HG02970 (cell line): ENCODE results near the gene PIK3C2G.
"Not testable (repeated sequence)": the region's sequence is repeated elsewhere in the genome, so short reads cannot be mapped to it uniquely, and the experiment has no call there.

Experiments
- ATAC-seq: cut with Tn5 transposase; IDR thresholded peaks from one replicate; pipeline ENCODE4 v1.9.1; 2021; ENCODE audit warnings: mild to moderate bottlenecking, moderate library complexity, moderate number of reproducible peaks; ENCODE audit not compliant: unreplicated experiment, low FRiP score

PIK3C2G gene, protein sequence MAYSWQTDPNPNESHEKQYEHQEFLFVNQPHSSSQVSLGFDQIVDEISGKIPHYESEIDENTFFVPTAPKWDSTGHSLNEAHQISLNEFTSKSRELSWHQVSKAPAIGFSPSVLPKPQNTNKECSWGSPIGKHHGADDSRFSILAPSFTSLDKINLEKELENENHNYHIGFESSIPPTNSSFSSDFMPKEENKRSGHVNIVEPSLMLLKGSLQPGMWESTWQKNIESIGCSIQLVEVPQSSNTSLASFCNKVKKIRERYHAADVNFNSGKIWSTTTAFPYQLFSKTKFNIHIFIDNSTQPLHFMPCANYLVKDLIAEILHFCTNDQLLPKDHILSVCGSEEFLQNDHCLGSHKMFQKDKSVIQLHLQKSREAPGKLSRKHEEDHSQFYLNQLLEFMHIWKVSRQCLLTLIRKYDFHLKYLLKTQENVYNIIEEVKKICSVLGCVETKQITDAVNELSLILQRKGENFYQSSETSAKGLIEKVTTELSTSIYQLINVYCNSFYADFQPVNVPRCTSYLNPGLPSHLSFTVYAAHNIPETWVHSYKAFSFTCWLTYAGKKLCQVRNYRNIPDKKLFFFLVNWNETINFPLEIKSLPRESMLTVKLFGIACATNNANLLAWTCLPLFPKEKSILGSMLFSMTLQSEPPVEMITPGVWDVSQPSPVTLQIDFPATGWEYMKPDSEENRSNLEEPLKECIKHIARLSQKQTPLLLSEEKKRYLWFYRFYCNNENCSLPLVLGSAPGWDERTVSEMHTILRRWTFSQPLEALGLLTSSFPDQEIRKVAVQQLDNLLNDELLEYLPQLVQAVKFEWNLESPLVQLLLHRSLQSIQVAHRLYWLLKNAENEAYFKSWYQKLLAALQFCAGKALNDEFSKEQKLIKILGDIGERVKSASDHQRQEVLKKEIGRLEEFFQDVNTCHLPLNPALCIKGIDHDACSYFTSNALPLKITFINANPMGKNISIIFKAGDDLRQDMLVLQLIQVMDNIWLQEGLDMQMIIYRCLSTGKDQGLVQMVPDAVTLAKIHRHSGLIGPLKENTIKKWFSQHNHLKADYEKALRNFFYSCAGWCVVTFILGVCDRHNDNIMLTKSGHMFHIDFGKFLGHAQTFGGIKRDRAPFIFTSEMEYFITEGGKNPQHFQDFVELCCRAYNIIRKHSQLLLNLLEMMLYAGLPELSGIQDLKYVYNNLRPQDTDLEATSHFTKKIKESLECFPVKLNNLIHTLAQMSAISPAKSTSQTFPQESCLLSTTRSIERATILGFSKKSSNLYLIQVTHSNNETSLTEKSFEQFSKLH (N-terminal part only)

DNA sequence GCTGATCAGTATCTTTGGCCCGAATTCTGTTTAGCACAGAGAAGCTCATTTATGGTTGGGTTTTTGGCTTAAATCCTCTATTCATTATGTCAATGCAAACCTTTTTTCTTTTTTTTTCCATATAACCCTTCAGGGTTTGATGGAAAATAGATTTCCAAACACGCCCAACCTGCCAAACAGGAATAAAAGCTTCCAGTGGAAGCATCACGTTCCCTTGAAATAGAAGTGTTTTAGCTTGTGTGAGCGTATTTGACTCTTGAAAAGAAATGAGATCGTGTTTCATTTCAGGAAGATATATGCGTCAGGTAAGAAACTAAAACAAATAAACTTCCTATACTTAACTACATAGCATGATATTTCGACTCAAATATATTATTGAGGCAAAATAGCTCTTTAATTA, at the start of gene PIK3C2G:
PIK3C2G (plus strand) TSS at position 246 of the 400 bp plus-strand sequence. CDS start 20,564 bp downstream, outside the sequence.
- ATAC-seq = no peak

DNA sequence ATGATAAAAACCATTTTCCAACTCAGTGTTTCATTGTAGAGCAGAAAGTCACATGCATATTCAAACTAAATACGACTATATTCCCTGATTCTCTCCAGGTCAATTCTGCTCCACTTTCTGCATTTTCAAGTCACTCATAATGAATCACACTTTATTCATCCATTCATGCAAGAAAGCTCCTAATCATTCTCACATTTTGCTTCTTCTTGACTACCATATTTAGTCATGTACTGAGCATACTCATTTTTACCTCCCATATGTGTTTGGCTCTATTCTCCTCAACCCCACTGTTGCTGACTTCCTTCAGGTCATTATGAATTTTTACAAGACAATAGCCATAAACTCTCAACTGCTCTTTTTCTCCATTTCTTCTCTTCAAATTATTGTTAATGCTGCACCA, 43.4 kb upstream of the PIK3C2G start:
- ATAC-seq = no peak

DNA sequence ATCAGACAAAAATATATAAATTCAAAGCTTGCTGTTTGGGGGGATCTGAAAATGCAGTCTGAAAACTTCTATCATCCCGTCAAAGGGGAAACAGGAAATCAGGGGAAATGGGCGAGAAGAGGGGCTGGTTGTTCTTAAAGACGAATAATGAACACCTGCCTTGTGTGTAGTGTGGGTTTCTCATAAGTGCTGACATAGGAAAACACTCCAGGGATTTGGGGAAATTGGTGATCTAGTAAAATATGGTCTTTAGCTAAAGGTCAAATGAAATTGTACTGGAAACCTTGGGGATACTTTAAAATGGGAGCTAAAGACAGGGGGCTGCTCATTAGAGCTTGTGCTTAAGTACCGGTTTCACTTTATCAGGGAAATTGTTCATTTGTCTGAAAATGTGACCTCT, 39.6 kb upstream of the PIK3C2G start:
- ATAC-seq = no peak

DNA sequence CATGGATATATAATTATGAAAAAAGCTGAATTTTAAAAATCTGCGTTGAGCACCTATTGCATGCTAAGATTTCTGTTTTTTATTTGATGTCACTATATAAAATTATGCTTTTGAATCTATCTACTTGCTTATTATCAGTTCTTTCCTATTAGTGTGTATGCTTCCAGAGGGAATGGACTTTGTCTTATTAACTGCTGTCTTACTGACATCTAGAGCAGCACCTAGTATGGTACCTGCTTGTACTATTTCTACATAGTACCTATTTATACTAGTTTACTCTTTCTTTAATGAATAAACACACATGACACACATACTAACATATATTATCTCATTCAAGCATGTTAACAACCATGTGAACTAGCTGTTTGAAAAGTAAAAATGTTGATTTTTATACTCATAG, 38.6 kb upstream of the PIK3C2G start:
- ATAC-seq = no peak

DNA sequence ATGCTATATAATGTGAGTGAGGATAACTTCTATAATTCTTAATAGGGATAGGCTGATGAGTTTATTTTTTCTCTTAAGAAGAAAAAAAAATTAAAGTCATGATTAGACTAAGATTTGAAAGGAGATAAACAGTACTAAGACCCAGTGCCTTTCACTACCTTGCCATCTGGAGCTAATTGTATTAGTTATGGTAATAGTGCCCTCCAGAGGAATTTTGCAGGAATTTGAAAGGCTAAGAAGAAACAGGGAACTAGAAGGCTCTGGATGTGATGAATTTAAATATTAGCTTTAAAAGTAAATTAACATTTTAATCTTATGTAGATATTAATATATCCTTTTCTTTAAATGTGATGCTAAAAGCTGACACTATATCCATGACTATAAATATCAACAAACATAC, 36.6 kb upstream of the PIK3C2G start:
- ATAC-seq = no peak

DNA sequence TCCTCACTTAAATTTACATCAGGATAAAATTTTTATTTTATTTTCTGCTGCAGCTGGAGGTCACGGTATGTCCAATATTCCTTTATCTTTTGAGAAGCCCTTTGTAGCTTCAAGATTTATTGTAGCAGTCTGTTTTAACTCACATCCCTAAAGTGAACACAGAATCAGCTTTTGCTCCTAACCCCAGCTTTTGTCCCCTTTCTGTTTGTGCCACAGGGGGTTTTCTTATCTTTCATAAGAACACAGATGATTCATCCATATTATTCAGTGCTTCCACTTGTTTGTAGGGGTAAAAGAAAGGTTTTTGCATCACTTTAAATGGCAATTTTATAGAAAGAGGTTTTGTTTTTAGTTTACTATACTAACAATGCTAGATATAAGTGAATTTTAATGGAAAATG, 21.8 kb upstream of the PIK3C2G start:
- no peak for ATAC-seq

DNA sequence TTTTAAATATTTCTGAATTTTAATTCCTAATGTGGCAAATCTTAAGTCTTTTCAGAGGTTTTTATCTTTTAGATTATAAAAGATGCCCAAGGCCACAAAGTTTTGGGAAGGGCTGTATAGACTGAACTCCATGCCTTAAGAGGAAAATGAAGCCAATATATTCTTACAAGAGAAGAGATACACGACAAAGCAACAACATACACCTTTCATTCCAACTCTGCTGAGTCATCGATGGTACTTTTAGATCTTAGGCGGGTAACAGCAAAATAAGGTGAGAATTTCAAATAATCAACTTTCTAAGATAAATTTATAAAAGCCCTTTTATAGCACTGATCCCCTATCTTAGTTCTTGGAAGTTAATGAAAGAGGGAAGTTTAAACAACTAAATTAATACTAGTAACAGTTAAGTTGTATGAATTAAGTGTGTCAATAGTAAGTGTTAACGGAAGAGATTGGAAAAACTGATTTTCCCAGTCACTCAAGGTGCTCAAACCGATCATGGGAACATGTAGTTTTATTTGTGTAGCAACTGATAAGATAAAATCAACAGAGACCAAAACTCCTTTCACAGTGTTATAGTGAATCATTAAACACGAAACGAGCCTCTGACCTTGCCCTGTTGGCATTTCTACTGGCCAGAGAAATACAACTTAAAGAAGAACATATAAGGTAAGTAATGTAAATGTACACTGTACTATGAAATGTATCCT, 18.8 kb upstream of the PIK3C2G start:
- no peak for ATAC-seq

DNA sequence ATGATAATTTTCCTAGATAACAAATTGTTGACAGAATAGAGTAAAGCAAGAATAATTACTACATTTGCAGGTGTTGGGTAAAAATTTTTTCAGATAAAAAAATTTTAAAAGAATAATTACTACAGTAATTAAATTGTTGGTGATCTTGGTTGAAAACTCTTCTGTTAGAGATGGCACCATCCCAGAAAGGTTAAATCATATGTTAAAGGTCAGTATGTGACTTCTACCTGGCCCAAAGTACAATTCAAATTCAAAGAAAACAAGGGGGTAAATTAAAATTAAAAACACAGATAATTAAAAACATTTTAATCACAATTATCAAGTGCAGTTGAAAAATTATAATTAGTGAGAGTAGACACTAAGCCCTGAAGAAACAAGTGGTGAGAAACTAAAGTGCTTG, 18.1 kb upstream of the PIK3C2G start:
- no peak for ATAC-seq

DNA sequence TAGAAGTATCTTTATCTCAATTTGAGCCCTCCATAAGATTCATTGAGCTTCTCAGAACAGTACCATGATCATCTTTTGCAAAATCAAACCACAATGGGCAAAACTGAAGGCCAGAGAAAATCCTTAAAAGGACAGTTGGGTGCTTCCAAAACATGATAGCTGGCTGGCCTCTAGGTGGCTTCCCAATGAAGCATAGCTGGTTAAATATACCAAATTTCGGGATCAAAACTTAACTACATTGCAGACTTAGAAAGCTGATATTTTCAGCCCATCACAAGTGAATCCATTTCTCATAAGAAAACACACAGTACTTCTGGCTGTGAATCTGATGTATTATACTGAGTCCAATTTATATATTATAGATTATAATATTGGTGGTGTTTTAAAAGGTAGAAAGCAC, 15.3 kb upstream of the PIK3C2G start:
- no peak for ATAC-seq

DNA sequence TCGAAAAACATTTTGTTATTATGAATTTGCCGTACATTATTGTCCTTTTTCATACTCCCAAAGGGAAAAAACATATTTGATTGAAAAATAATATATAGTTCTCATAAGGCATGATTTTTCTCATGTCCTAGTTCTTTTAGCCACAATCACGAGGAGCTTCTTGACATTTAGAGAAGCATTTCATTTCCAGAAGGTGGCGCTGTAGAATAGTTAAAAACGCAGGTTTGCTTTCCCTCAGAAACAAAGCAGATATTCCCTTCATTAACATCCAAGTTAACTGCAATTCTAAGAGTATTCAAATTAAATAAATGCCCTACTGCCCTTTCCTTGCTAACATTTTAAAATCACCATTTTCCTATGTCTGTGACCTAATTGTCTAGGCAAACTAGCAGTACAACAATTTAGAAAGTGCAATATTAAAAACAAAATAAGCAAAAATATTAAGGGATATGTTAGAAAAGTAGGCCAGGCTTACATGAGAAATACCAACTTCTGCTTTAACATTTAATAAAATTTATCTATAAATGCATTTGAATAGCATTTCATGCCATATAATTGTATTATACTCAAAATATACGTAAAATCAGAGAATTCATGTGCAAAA, 10.9 kb upstream of the PIK3C2G start:
- ATAC-seq = no peak

DNA sequence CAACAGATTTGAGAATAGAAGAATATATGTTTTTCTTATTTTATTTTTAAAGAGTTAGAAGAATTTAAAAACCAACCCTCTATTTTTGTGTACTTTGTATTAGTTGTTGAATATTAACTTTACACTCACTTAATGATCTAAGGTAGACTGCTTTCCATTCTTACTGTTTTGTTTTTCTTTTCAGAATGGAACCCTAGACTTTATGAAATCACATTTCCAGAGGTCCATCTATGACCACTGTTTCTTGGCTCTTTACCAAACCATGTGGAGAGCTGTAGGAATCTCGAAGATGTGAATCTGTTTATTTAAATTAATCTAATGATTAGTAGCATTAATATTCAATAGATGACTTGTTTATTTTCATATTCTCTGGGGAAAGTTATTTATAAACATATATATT, 7.2 kb upstream of the PIK3C2G start:
- no peak for ATAC-seq

DNA sequence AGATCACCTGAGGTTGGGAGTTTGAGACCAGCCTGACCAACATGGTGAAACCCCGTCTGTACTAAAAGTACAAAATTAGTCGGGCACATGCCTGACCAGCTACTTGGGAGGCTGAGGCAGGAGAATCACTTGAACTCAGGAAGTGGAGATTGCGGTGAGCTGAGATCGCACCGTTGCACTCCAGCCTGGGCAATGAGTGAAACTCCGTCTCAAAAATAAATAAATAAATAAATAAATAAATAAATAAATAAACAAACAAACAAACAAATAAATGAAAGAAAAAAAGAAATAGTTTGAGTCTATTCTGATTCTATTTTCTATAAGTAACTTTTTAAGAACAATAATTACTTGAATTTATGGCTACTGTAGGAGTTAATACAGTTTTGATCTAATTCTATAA, 6.3 kb upstream of the PIK3C2G start:
- not testable (repeated sequence) for ATAC-seq

DNA sequence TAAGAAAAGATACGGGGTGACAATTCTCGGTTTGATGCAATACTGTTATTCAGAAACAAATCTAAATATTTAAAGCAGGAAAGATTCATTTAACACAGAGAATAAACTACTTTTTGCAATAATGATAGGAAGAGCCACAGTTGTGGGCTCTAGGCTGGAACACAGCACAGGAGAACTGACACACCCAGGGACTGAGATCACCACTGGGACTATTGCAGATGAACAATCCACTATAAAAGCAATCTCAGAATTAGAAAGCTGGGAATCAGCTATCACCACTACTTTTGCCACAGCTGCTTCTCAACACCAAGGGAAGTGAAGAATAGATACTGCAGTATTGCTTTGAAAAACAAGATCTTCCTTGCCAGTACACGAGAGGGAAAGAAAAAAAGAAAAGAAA, 4.1 kb upstream of the PIK3C2G start:
- no peak for ATAC-seq

DNA sequence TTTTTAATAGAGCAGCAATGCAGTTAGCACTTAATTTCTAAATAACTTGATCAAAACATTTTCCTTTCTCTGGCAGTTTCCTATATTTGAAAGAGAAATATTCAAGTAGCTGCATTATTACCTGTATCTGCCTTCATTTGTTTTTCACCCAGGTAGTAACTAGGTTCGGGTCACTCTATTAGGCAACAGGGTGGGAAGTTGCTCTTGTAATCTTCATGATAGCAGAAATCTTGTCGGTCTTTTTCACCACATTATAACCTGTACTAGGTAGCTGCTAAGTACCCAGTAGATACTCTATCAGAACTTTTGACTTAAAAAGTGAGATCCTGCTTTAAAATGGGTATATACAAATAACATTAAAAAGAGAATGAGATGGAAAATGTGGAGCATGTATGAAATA, 2.4 kb upstream of the PIK3C2G start:
- no peak for ATAC-seq

DNA sequence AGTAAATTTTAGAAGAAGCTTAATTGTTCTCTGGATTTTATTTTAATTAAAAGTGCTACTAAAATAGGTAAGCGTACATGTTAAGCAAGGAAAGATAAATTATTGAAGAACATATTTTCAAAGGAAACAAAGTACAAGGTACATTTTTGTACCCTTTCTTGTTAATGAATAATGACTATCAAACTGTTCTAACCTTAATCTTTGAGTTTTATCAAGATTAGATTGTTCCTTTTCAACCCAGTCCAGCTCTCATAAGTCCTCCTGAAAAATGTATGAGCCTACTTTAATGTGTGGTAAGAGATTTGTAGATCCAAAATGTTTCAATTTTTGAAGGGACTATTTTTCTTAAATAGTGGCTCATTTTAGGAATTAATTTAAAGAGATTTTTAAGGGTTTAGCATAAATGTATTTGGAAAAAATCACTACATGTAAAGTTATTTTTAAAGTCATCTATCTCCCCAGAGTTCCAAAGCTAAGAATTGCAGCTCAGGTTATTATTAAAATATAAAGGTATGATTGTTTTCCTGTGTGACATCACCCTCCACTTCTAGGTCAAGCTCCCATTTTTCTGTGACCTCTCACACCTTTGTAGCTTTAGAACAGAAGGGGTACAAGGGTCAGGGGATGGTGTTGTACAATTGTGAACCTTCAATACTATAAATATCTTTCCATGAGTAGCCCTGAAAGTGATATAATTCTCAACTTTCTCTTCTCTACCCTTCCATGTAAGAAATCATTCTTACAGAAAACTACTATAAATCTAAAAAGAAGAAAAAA, 1.2 kb upstream of the PIK3C2G start:
- no peak for ATAC-seq

DNA sequence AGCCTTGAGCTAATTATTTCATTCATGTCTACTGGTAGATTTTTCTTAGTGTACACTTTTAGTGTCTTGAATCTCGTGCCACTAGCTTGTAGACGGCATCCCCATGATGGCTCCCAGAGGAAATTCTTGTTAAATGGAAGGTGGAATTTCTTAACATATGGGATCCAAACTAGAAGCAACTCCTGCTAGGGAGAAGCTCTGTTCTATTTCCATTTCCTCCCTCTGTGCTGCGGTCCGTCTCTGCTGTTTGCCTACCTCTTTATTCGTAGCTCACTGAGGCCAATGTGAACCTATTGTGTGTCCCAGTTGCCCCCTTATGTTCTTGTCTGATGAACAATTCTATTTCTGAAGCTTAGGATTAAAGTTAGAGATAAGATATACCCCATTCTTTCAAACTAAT, 588 bp downstream of the PIK3C2G start:
- ATAC-seq = no peak

DNA sequence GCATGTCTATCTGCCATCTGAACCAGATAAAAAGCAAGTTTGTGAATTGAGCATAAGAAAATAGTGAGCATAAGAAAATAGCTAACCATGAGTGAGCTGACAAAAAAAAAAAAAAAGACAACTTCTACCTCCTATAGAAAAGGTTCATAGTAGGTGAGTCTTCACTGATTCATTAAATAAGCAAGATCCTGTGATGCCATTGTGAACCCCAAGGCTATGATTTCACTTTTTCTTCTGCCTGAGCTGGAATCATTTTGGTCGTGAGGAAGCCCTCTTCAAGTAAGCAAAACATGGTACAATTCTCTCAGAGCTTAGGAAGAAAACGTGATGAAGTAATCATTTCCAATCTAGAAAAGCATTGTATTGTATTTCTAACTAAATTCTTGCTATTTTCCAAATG, 1.2 kb downstream of the PIK3C2G start:
- no peak for ATAC-seq

DNA sequence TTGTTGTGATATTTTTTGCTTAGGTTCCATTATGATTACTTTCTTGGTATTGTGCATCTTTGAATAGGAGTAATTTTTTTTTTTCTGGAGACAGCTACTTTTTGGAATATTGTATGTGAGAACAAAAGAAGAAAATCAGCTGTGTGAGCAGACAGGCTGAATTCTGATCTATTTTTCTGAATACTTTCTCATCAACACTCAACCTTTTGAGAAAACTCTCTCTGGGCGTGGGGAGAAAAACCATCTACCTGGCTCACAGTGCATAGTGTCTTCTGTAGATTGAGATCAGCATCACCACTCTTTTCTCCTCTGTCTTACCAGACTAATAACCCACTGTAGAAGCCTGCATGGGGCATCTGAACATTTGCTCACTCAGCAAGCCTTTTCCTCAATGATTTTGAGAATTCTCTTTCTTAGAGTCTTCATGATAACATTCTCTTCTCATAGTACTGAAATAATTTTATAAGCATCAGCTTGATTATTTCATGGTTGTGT, 3.3 kb downstream of the PIK3C2G start:
- no peak for ATAC-seq
